ENCODE results near the gene DNM1L. TPM values are rescaled to one million over a fixed set of nuclear protein-coding genes. Genes with fewer than 3 reads are reported as not detected.

Gene DNM1L
- total and polyA plus RNA-seq, 2 of the 4 experiments (the other 2 are of a cell fraction): 44.8 to 70.1 TPM

- Histone ChIP-seq H2BK15ac (ENCODE audit: low read depth, low read length) (no peak overlapping the region), H2BK5ac (ENCODE audit: low read depth, low read length, poor library complexity, severe bottlenecking) (no peak overlapping the region), H3K14ac (replicated peaks; ENCODE audit: low read depth, low read length) (no peak overlapping the region), H2BK20ac (ENCODE audit: low read depth, low read length) (no peak overlapping the region), H4K20me1 (ENCODE audit: insufficient read depth, low read length) (no peaks in the 10 kb centered on the region), H3K4me2 (ENCODE audit: low read depth, low read length) (no peak overlapping the region), H4K5ac (ENCODE audit: low read depth, low read length) (no peak overlapping the region), H2AK9ac (replicated peaks; ENCODE audit: low read depth, low read length, poor library complexity) (no peak overlapping the region), H2BK120ac (ENCODE audit: low read depth, low read length) (no peak overlapping the region), H4K8ac (ENCODE audit: low read depth in 2 of 2, low read length in 2 of 2) (no peak overlapping the region), H2AFZ (replicated peaks; ENCODE audit: low read length, poor library complexity) (no peak overlapping the region), H3K4me1 (ENCODE audit: control insufficient read depth, insufficient read depth, low read length) (no peaks in the 10 kb centered on the region), H3K9me3 (ENCODE audit: control insufficient read depth, insufficient read depth, low read length) (no peaks in the 10 kb centered on the region), H4K91ac (ENCODE audit: insufficient read depth, low read depth, low read length) (no peak overlapping the region), H3K27me3 (ENCODE audit: control insufficient read depth, insufficient read depth, low read length) (no peaks in the 10 kb centered on the region), H3K4me3 (ENCODE audit: insufficient read depth, low read depth, low read length) (no peak overlapping the region), H3K23ac (ENCODE audit: low read depth, low read length) (no peak overlapping the region), H3K27ac (ENCODE audit: insufficient read depth, low read length) (no peak overlapping the region), H3K9me1 (ENCODE audit: insufficient read depth, low read length) (0 out of 2 replicates have a peak, but pooled peaks cover 5% of the 10 kb centered on the region), H3K4ac (ENCODE audit: low read depth, low read length) (no peak overlapping the region), H3K79me1 (ENCODE audit: low read depth in 1 of 2, low read length in 2 of 2) (peaks cover 0 to 2% of the 10 kb centered on the region in 2 experiments; a peak in 1 of 4 replicates), H2AK5ac (ENCODE audit: low read depth, low read length) (no peak overlapping the region), H3K18ac (ENCODE audit: low read depth, low read length) (no peak overlapping the region), H3K36me3 (ENCODE audit: control insufficient read depth, insufficient read depth, low read length) (peaks cover 10% of the 10 kb centered on the region), H3K56ac (ENCODE audit: extremely low read depth, insufficient read depth, low read length) (no peak overlapping the region), H3K9ac (ENCODE audit: low read depth, low read length) (no peak overlapping the region)
- ATAC-seq (ENCODE audit: low read depth) (no peak), DNase-seq (no peak)
- dilution Hi-C loops (cut with HindIII; ENCODE audit: low sequenced_read_pairs, unreplicated experiment) (no loop called here), in situ Hi-C loops (cut with MboI; ENCODE audit: low sequenced_read_pairs) (no loop called here), intact Hi-C loops (cut with micrococcal nuclease) (no loop called here)
- no CpG with 5 or more reads among the region's 2 CpGs for WGBS, 2 experiments (ENCODE audit: extremely low coverage in 2 of 2, insufficient read length in 1 of 2)
- BruUV-seq (replicated peaks): no TSS peak
- TF ChIP-seq CTCF (conservative IDR thresholded peaks at IDR 0.05; ENCODE audit: low read depth, low read length) (no peak), MXI1 (IDR thresholded peaks at IDR 0.05; ENCODE audit: borderline replicate concordance, low read depth, low read length) (no peak), RCOR1 (IDR thresholded peaks at IDR 0.05; ENCODE audit: insufficient replicate concordance, low read length) (no peak), CHD1 (IDR thresholded peaks at IDR 0.05; ENCODE audit: low read depth, low read length) (no peak), MAFK (IDR thresholded peaks at IDR 0.05; ENCODE audit: low read depth, low read length) (no peak), NFE2L2 (IDR thresholded peaks at IDR 0.05; ENCODE audit: low read depth, low read length) (no peak), RAD21 (IDR thresholded peaks at IDR 0.05; ENCODE audit: low read length) (no peak), MAZ (IDR thresholded peaks at IDR 0.05; ENCODE audit: borderline replicate concordance, low read depth, low read length) (no peak), SMC3 (IDR thresholded peaks at IDR 0.05; ENCODE audit: low read depth, low read length) (no peak), POLR2A (IDR thresholded peaks at IDR 0.05; ENCODE audit: low read depth, low read length) (no peak), RFX5 (IDR thresholded peaks at IDR 0.05; ENCODE audit: low read depth, low read length) (no peak), CEBPB (IDR thresholded peaks at IDR 0.05; ENCODE audit: low read depth, low read length) (no peak), FOS (IDR thresholded peaks at IDR 0.05; ENCODE audit: low read depth, low read length) (no peak)
- TF ChIP-seq, protein P1, sequence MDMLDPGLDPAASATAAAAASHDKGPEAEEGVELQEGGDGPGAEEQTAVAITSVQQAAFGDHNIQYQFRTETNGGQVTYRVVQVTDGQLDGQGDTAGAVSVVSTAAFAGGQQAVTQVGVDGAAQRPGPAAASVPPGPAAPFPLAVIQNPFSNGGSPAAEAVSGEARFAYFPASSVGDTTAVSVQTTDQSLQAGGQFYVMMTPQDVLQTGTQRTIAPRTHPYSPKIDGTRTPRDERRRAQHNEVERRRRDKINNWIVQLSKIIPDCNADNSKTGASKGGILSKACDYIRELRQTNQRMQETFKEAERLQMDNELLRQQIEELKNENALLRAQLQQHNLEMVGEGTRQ (IDR thresholded peaks at IDR 0.05; ENCODE audit: low read depth, low read length): no peak
- POLR2A ChIA-PET (ENCODE audit: unreplicated experiment): no interaction called here
- CTCF ChIA-PET: no interaction called here
These were observed 39.8 kb downstream of the DNM1L start for GRCh38 chr12:32718926-32719325.
